ENCODE results near the gene DYRK4.

- no peak for TF ChIP-seq CTCF (IDR thresholded peaks at IDR 0.05)
- TF ChIP-seq POLR2A (IDR thresholded peaks at IDR 0.05), result no peak
Measured at GRCh38 chr12:4628406-4628805, 66.4 kb downstream of the DYRK4 start.
